GM21367 (cell line): ENCODE data around the gene CFI.
"Not testable (repeated sequence)": the region's sequence is repeated elsewhere in the genome, so short reads cannot be mapped to it uniquely, and the experiment has no call there.

ENCODE experiments used
- ATAC-seq: cut with Tn5 transposase; IDR thresholded peaks from one replicate; pipeline ENCODE4 v1.9.1; 2021; ENCODE audit not compliant: unreplicated experiment

CFI gene

GRCh38 chr4:109798866-109799265 lies 2.9 kb downstream of the CFI start:
- ATAC-seq: no peak

GRCh38 chr4:109795059-109795458 lies 6.7 kb downstream of the CFI start:
- no peak for ATAC-seq

GRCh38 chr4:109787807-109788206 lies 14.0 kb downstream of the CFI start:
- ATAC-seq: no peak

- no peak for ATAC-seq
Measured at GRCh38 chr4:109786846-109787245, 15.0 kb downstream of the CFI start.

GRCh38 chr4:109782092-109782491 lies 19.7 kb downstream of the CFI start:
- not testable (repeated sequence) for ATAC-seq

- no peak for ATAC-seq
Measured at GRCh38 chr4:109764789-109765402, 36.9 kb downstream of the CFI start.

- no peak for ATAC-seq
Measured at GRCh38 chr4:109764376-109764775, 37.4 kb downstream of the CFI start.

GRCh38 chr4:109760682-109761081 lies 41.1 kb downstream of the CFI start:
- no peak for ATAC-seq

- no peak for ATAC-seq
Measured at GRCh38 chr4:109755656-109756055, 46.1 kb downstream of the CFI start.

- no peak for ATAC-seq
Measured at GRCh38 chr4:109754093-109754857, 47.5 kb downstream of the CFI start.

GRCh38 chr4:109752525-109752924 lies 49.3 kb downstream of the CFI start:
- no peak for ATAC-seq

- no peak for ATAC-seq
Measured at GRCh38 chr4:109751852-109752251, 49.9 kb downstream of the CFI start.

GRCh38 chr4:109750652-109751244 lies 51.1 kb downstream of the CFI start:
- ATAC-seq: no peak

GRCh38 chr4:109749388-109750082 lies 52.3 kb downstream of the CFI start:
- ATAC-seq: no peak

GRCh38 chr4:109748114-109748513 lies 53.7 kb downstream of the CFI start:
- no peak for ATAC-seq

GRCh38 chr4:109746728-109747127 lies 55.1 kb downstream of the CFI start:
- no peak for ATAC-seq

- ATAC-seq: no peak
Measured at GRCh38 chr4:109745830-109746229, 56.0 kb downstream of the CFI start.

GRCh38 chr4:109739547-109739946 lies 62.3 kb downstream of the CFI start:
- ATAC-seq: no peak

- no peak for ATAC-seq
Measured at GRCh38 chr4:109738104-109738872, 63.5 kb downstream of the CFI start.

- no peak for ATAC-seq
Measured at GRCh38 chr4:109735566-109736365, 66.0 kb downstream of the CFI start.
